Esophagus muscularis mucosa (tissue), 4 donors: ENCODE data around the gene DERA. TPM values are rescaled to one million over a fixed set of nuclear protein-coding genes. Genes with fewer than 3 reads are reported as not detected.
A peak's percentile ranks its signal among the peaks of the same experiment; 100 is the strongest.

Experiments used
- DNase-seq: peaks from one replicate; pipeline ENCODE4 v3.0.0-alpha.2; 2017; ENCODE audit errors: extremely low spot score
- H3K27ac ChIP-seq, 4 donors: fragments of 200-600 bp; sonication (generic); replicated peaks in 1 of 4; 1 replicate in 3 of 4; 2 replicates in 1 of 4; pipeline ENCODE4 v1.5.1; 2016 to 2019; ENCODE audit warnings: mild to moderate bottlenecking in 1 of 4
- H3K27me3 ChIP-seq, 4 donors: fragments of 200-600 bp; sonication (generic); one replicate each; pipeline versions ENCODE4 v1.5.1 to v1.6.0; 2016 to 2019
- H3K36me3 ChIP-seq, 4 donors: fragments of 200-600 bp; sonication (generic); one replicate each; pipeline ENCODE4 v1.5.1; 2016 to 2019
- H3K4me1 ChIP-seq, 4 donors: fragments of 200-600 bp; sonication (generic); one replicate each; pipeline ENCODE4 v1.5.1; 2016 to 2019
- H3K4me3 ChIP-seq, 4 donors: fragments of 200-600 bp; sonication (generic); 1 replicate in 2 of 4; 2 replicates in 2 of 4; pipeline ENCODE4 v1.5.1; 2016 to 2019; ENCODE audit warnings: mild to moderate bottlenecking in 4 of 4, moderate library complexity in 1 of 4
- H3K9me3 ChIP-seq, 4 donors: fragments of 200-600 bp; sonication (generic); 1 replicate in 3 of 4; 2 replicates in 1 of 4; pipeline ENCODE4 v1.5.1; 2016 to 2019
- CTCF ChIP-seq, 3 experiments: fragments of 200-600 bp in 2 of 3; fragments of 450-650 bp in 1 of 3; sonication (generic) in 2 of 3; IDR thresholded peaks; one replicate each; pipeline ENCODE4 v1.5.1; 2017 to 2019; ENCODE audit warnings: antibody characterized with exemption in 3 of 3, mild to moderate bottlenecking in 2 of 3, moderate library complexity in 1 of 3
- EP300 ChIP-seq: sonication (generic); formaldehyde crosslinking; IDR thresholded peaks from one replicate; pipeline ENCODE4 v1.6.1; 2017; ENCODE audit warnings: antibody characterized with exemption
- POLR2A ChIP-seq: fragments of 450-650 bp; IDR thresholded peaks from one replicate; pipeline ENCODE4 v1.6.1; 2017; ENCODE audit warnings: antibody characterized with exemption, moderate library complexity, mild to moderate bottlenecking, low read depth
- POLR2AphosphoS5 ChIP-seq, 2 donors: sonication (generic); formaldehyde crosslinking; IDR thresholded peaks; one replicate each; pipeline ENCODE4 v1.6.1; 2017; ENCODE audit warnings: antibody characterized with exemption in 2 of 2
- WGBS: methylation state at CpG from one replicate; pipeline ENCODE4 v1.1.5; 2018; 5-methylcytosine and 5-hydroxymethylcytosine counted together
- intact Hi-C: fragments of 100-400 bp; cut with DNase I; formaldehyde crosslinking; loops from one replicate; pipeline ENCODE4 v1.15.1; 2023
- total RNA-seq, 4 donors: library from RNA; depleted of rRNA; stranded (reverse); fragments of >200 nt; gene quantifications; one replicate each; pipeline versions ENCODE4 v1.1.0 to v1.2.1, GENCODE V29; 2016

The DERA gene
- total RNA-seq: 10 to 100 TPM; 30.6 to 47.3 (median 34.3) TPM

- H3K36me3 ChIP-seq: peaks cover 0 to 11% (median 9%) of the 10 kb centered on the region in 4 donors
- H3K4me1 ChIP-seq: peaks cover 12 to 48% (median 42%) of the 10 kb centered on the region in 4 donors
- DNase-seq: no peak
- H3K27ac ChIP-seq: peak within 1 kb of the TSS; percentile 92 to 98 (median 96)
- no peak for TF ChIP-seq EP300
- peak; percentile 86 for TF ChIP-seq POLR2A
- peak; percentile 16 to 23 (median 16) for TF ChIP-seq CTCF (IDR thresholded peaks at IDR 0.05)
- TF ChIP-seq POLR2AphosphoS5 (IDR thresholded peaks at IDR 0.05): peak; percentile 68 to 92
- intact Hi-C loops: no loop called here
- no peaks in the 10 kb centered on the region for H3K27me3 ChIP-seq
- H3K4me3 ChIP-seq: peak within 1 kb of the TSS; percentile 70 to 91 (median 82)
- H3K9me3 ChIP-seq: no peaks in the 10 kb centered on the region
- under 1% methylated on average over 23 of the region's 59 CpGs for WGBS
These were observed at the start of gene DERA for GRCh38 chr12:15910864-15911721. Gene DERA (plus strand): TSS chr12:15911332. CDS start chr12:15911384, 52 bp downstream.

DNA sequence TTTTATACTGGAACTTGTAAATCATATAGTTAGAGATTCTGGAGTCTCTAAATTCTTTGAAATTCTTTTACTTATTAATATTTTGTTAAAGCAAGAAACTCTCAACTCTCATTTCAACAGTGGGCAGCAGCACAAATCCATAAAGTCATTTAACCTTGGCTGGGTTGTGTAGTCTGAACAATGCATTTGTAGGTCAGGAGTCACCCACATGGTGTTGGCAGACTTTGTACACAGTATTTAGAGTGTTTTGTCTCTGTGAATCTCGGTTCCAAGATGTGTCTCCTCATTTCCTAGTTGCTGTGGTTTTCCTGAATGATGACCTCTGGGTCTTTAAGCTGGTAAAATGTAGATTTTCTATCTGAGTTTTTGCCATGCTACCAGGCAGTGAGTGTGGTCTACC lies 49.7 kb upstream of the DERA start:
- intact Hi-C loops: no loop called here
- 45% methylated on average over 1 of the region's 1 CpG for WGBS

DNA sequence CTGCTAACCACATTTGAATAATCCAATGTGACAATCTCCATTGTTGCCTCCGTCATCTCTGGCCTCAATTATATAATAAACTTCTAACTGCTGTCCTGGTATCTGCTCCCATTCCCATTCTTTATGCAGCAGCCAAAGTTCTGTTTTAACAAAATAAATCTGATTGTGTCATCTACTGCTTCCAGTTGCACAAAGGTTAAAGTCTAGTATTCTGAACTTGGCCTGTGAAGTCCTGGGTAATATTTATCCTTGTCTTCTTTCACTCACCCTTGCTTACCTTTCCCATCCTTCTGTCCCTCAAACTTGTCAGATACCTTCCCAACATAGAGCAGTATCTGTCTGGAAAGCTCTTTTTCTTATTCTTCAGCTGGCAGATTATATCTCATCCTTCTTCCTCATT lies 48.3 kb upstream of the DERA start:
- no peak for DNase-seq
- TF ChIP-seq CTCF (IDR thresholded peaks at IDR 0.05): no peak
- no peak for TF ChIP-seq EP300
- TF ChIP-seq POLR2AphosphoS5 (IDR thresholded peaks at IDR 0.05): no peak
- TF ChIP-seq POLR2A: no peak
- 91% methylated on average over 1 of the region's 1 CpG for WGBS
- Histone ChIP-seq H3K4me3 (no peak overlapping the region), H3K4me1 (no peaks in the 10 kb centered on the region), H3K27ac (no peak overlapping the region), H3K27me3 (no peaks in the 10 kb centered on the region), H3K36me3 (no peaks in the 10 kb centered on the region), H3K9me3 (no peaks in the 10 kb centered on the region)
- intact Hi-C loops: no loop called here

More for the DNA sequence above, 49.7 kb upstream of the DERA start:
- Histone ChIP-seq H3K27me3 (no peaks in the 10 kb centered on the region), H3K4me1 (no peaks in the 10 kb centered on the region), H3K4me3 (no peak overlapping the region), H3K36me3 (no peaks in the 10 kb centered on the region), H3K9me3 (no peaks in the 10 kb centered on the region), H3K27ac (no peak overlapping the region)
- TF ChIP-seq CTCF (IDR thresholded peaks at IDR 0.05) (no peak), EP300 (no peak), POLR2A (no peak), POLR2AphosphoS5 (IDR thresholded peaks at IDR 0.05) (no peak)
- no peak for DNase-seq

GRCh38 chr12:15863372-15863771 lies 47.8 kb upstream of the DERA start:
- TF ChIP-seq EP300 (no peak), POLR2AphosphoS5 (IDR thresholded peaks at IDR 0.05) (no peak), POLR2A (no peak), CTCF (IDR thresholded peaks at IDR 0.05) (no peak)
- Histone ChIP-seq H3K27ac (no peak overlapping the region), H3K4me1 (no peaks in the 10 kb centered on the region), H3K4me3 (no peak overlapping the region), H3K9me3 (no peaks in the 10 kb centered on the region), H3K27me3 (no peaks in the 10 kb centered on the region), H3K36me3 (no peaks in the 10 kb centered on the region)
- intact Hi-C loops: no loop called here
- DNase-seq: no peak
- 67% methylated on average over 9 of the region's 9 CpGs for WGBS
